H1 (cell line): ENCODE measurements around the gene ZNF500.

Experiments used
- ATF2 ChIP-seq: IDR thresholded peaks from 2 replicates; pipeline ENCODE4 v1.6.1; 2012; ENCODE audit warnings: low read length, inconsistent platforms
- CTCF ChIP-seq, 3 experiments: IDR thresholded peaks; 1 replicate in 2 of 3; 2 replicates in 1 of 3; pipeline versions ENCODE4 v1.5.1 to v1.6.1; 2011; ENCODE audit warnings: low read length in 3 of 3, mild to moderate bottlenecking in 3 of 3, inconsistent platforms in 2 of 3, low read depth in 1 of 3, moderate library complexity in 1 of 3; ENCODE audit not compliant: insufficient read depth in 1 of 3; ENCODE audit errors: control extremely low read depth in 1 of 3
- EGR1 ChIP-seq: IDR thresholded peaks from 2 replicates; pipeline ENCODE4 v1.6.1; 2011; ENCODE audit warnings: low read depth, low read length, borderline replicate concordance
- EP300 ChIP-seq, 2 experiments: IDR thresholded peaks; 1 replicate in 1 of 2; 2 replicates in 1 of 2; pipeline ENCODE4 v1.6.1; 2011 to 2012; ENCODE audit warnings: low read depth in 2 of 2, low read length in 2 of 2, mild to moderate bottlenecking in 2 of 2, borderline replicate concordance in 1 of 2, inconsistent platforms in 1 of 2, moderate library complexity in 1 of 2
- EZH2 ChIP-seq: fragments of 200-600 bp; sonication (generic); IDR thresholded peaks from 2 replicates; pipeline ENCODE4 v1.7.1; 2012; ENCODE audit warnings: low read depth, mild to moderate bottlenecking, moderate library complexity, low read length, inconsistent platforms; ENCODE audit not compliant: severe bottlenecking
- RNF2 ChIP-seq: fragments of 200-900, 300-1000 bp; sonication (generic); IDR thresholded peaks from 2 replicates; pipeline ENCODE4 v1.7.1; 2016; ENCODE audit warnings: borderline replicate concordance, low read depth, mild to moderate bottlenecking, antibody characterized with exemption, low read length; ENCODE audit not compliant: poor library complexity, severe bottlenecking; ENCODE audit errors: missing control alignments
- SAP30 ChIP-seq: fragments of 300-600 bp; sonication (generic); IDR thresholded peaks from 2 replicates; pipeline ENCODE4 v1.7.1; 2012; ENCODE audit warnings: low read length, moderate library complexity, mild to moderate bottlenecking, inconsistent platforms; ENCODE audit not compliant: insufficient read depth, insufficient replicate concordance
- TEAD4 ChIP-seq: IDR thresholded peaks from 2 replicates; pipeline ENCODE4 v1.6.1; 2012; ENCODE audit warnings: low read depth, low read length, inconsistent platforms, mixed read lengths

- TF ChIP-seq CTCF (IDR thresholded peaks at IDR 0.05; ENCODE audit: control extremely low read depth in 1 of 3, insufficient read depth in 1 of 3, low read depth in 1 of 3, low read length in 3 of 3), result no peak
- TF ChIP-seq RNF2, result no peak
- no peak for TF ChIP-seq EGR1
- TF ChIP-seq EZH2, result no peak
- no peak for TF ChIP-seq SAP30
- no peak for TF ChIP-seq ATF2
- TF ChIP-seq EP300 (IDR thresholded peaks at IDR 0.05; ENCODE audit: borderline replicate concordance in 1 of 2, low read depth in 2 of 2, low read length in 2 of 2), result no peak
- TF ChIP-seq TEAD4, result no peak
These were observed 44.3 kb upstream of the ZNF500 start for GRCh38 chr16:4811242-4811641.
